MCF 10A (cell line): ENCODE results near the gene ANKRD10. TPM values are rescaled to one million over a fixed set of nuclear protein-coding genes. Genes with fewer than 3 reads are reported as not detected.

Experiments
- BruUV-seq: library from RNA; stranded (reverse); fragments of 400-500 nt; replicated peaks from 2 replicates; lab custom pipeline; 2021; lab: Mats Ljungman, UMichigan
- CTCF ChIA-PET: fragments of 300-600 bp; sonication (Branson Sonifier 250); formaldehyde crosslinking; extraction: SDS; loops from one replicate; lab custom pipeline; 2021; ENCODE audit warnings: antibody characterized with exemption, inconsistent platforms; lab: Yijun Ruan, JAX
- POLR2A ChIA-PET: fragments of 300-600, 350-650 bp; sonication (Branson Sonifier 250); formaldehyde crosslinking; extraction: SDS; loops from one replicate; lab custom pipeline; 2020; ENCODE audit warnings: antibody characterized with exemption, inconsistent platforms; lab: Yijun Ruan, JAX
- DNase-seq: peaks from one replicate; pipeline ENCODE4 v3.0.0-alpha.2; 2018; ENCODE audit not compliant: unreplicated experiment
- H3K27ac Mint-ChIP-seq: one replicate; pipeline ENCODE4 v1.8.0; 2022; ENCODE audit warnings: mild to moderate bottlenecking, low read depth, mixed read lengths; ENCODE audit not compliant: unreplicated experiment
- H3K27me3 Mint-ChIP-seq: one replicate; pipeline ENCODE4 v1.8.0; 2022; ENCODE audit warnings: mixed read lengths; ENCODE audit not compliant: insufficient read depth, unreplicated experiment
- H3K36me3 Mint-ChIP-seq: one replicate; pipeline ENCODE4 v1.8.0; 2022; ENCODE audit warnings: mild to moderate bottlenecking, moderate library complexity, mixed read lengths; ENCODE audit not compliant: insufficient read depth, unreplicated experiment
- H3K4me1 Mint-ChIP-seq: one replicate; pipeline ENCODE4 v1.8.0; 2022; ENCODE audit warnings: mixed read lengths; ENCODE audit not compliant: insufficient read depth, unreplicated experiment
- H3K4me3 Mint-ChIP-seq: one replicate; pipeline ENCODE4 v1.8.0; 2022; ENCODE audit warnings: mild to moderate bottlenecking, moderate library complexity, mixed read lengths; ENCODE audit not compliant: unreplicated experiment
- H3K9me3 Mint-ChIP-seq: one replicate; pipeline ENCODE4 v1.8.0; 2022; ENCODE audit warnings: mixed read lengths; ENCODE audit not compliant: unreplicated experiment
- CTCF ChIP-seq: fragments of 200-600 bp; IDR thresholded peaks from one replicate; pipeline ENCODE4 v1.8.0; 2022; ENCODE audit warnings: antibody characterized with exemption, mild to moderate bottlenecking; ENCODE audit not compliant: unreplicated experiment
- intact Hi-C: fragments of 100-400 bp; cut with micrococcal nuclease; formaldehyde crosslinking; loops from 2 replicates; pipeline ENCODE4 v1.14.1; 2022
- total RNA-seq: library from RNA; stranded (reverse); gene quantifications from 2 replicates; pipeline ENCODE4 v1.2.3, GENCODE V29; 2022

The ANKRD10 gene
- total RNA-seq, 1 experiment from 2014 or later = 61.7 TPM

- Mint-ChIP-seq H3K27ac (no peak overlapping the region), H3K4me1 (no peaks in the 10 kb centered on the region), H3K4me3 (no peak overlapping the region), H3K9me3 (no peaks in the 10 kb centered on the region), H3K27me3 (peaks cover 28% of the 10 kb centered on the region), H3K36me3 (no peaks in the 10 kb centered on the region)
- ChIA-PET POLR2A (no interaction called here), CTCF (interaction anchor here (0.5 to 1.2 kb wide), 2 partner anchors 16 to 321 kb away, joined by 3 to 4 read pairs; no protein-coding TSS in a partner anchor)
- intact Hi-C loops = no loop called here
- DNase-seq = no peak
- no peak for TF ChIP-seq CTCF
- BruUV-seq = no TSS peak
These were observed 80.3 kb downstream of the ANKRD10 start for GRCh38 chr13:110834572-110834971.

- H3K27me3 Mint-ChIP-seq = peaks cover 28% of the 10 kb centered on the region
- ChIA-PET CTCF (interaction anchor here (1.0 kb wide), 1 partner anchor 10 kb away, joined by 3 read pairs; no protein-coding TSS in a partner anchor), POLR2A (no interaction called here)
- intact Hi-C loops = no loop called here
- H3K27ac Mint-ChIP-seq = no peak overlapping the region
- no peaks in the 10 kb centered on the region for H3K9me3 Mint-ChIP-seq
- H3K4me3 Mint-ChIP-seq = no peak overlapping the region
- no peak for DNase-seq
- no peak for TF ChIP-seq CTCF
- H3K4me1 Mint-ChIP-seq = no peaks in the 10 kb centered on the region
- BruUV-seq = no TSS peak
- no peaks in the 10 kb centered on the region for H3K36me3 Mint-ChIP-seq
These were observed 82.3 kb downstream of the ANKRD10 start for GRCh38 chr13:110832531-110832930.

- Mint-ChIP-seq H3K36me3 (no peaks in the 10 kb centered on the region), H3K4me1 (no peaks in the 10 kb centered on the region), H3K4me3 (no peak overlapping the region), H3K9me3 (no peaks in the 10 kb centered on the region), H3K27ac (no peak overlapping the region), H3K27me3 (peaks cover 28% of the 10 kb centered on the region)
- intact Hi-C loops = no loop called here
- DNase-seq = no peak
- POLR2A ChIA-PET = no interaction called here
- CTCF ChIA-PET = interaction anchor here (1.0 kb wide), 1 partner anchor 10 kb away, joined by 3 read pairs; no protein-coding TSS in a partner anchor
- BruUV-seq = no TSS peak
- TF ChIP-seq CTCF = no peak
These were observed 82.7 kb downstream of the ANKRD10 start for GRCh38 chr13:110832205-110832479.

GRCh38 chr13:110831437-110832204 lies 83.2 kb downstream of the ANKRD10 start:
- DNase-seq = no peak
- H3K4me3 Mint-ChIP-seq = no peak overlapping the region
- no peaks in the 10 kb centered on the region for H3K9me3 Mint-ChIP-seq
- H3K4me1 Mint-ChIP-seq = no peaks in the 10 kb centered on the region
- POLR2A ChIA-PET = no interaction called here
- CTCF ChIA-PET = interaction anchor here (0.7 to 1.0 kb wide), 3 partner anchors 10 to 49 kb away, joined by 3 read pairs; no protein-coding TSS in a partner anchor
- intact Hi-C loops = no loop called here
- peaks cover 28% of the 10 kb centered on the region for H3K27me3 Mint-ChIP-seq
- TF ChIP-seq CTCF = no peak
- BruUV-seq = no TSS peak
- no peak overlapping the region for H3K27ac Mint-ChIP-seq
- H3K36me3 Mint-ChIP-seq = no peaks in the 10 kb centered on the region
